Prostate gland (tissue), 2 donors: ENCODE measurements around the gene HLA-DQB1.

Source experiments
- POLR2A ChIP-seq: fragments of 450-650 bp; IDR thresholded peaks from one replicate; pipeline ENCODE4 v1.6.1; 2016; ENCODE audit warnings: antibody characterized with exemption, mild to moderate bottlenecking
- POLR2AphosphoS5 ChIP-seq: sonication (generic); formaldehyde crosslinking; IDR thresholded peaks from one replicate; pipeline ENCODE4 v1.6.1; 2017; ENCODE audit warnings: antibody characterized with exemption
- TF ChIP-seq, protein P1 (sequence below), 4 experiments: fragments of 200-600 bp in 2 of 4; fragments of 450-650 bp in 2 of 4; sonication (generic) in 2 of 4; IDR thresholded peaks; 1 replicate in 3 of 4; 2 replicates in 1 of 4; pipeline ENCODE4 v1.5.1; 2016 to 2019; ENCODE audit warnings: antibody characterized with exemption in 4 of 4, mild to moderate bottlenecking in 2 of 4, moderate library complexity in 2 of 4

DNA sequence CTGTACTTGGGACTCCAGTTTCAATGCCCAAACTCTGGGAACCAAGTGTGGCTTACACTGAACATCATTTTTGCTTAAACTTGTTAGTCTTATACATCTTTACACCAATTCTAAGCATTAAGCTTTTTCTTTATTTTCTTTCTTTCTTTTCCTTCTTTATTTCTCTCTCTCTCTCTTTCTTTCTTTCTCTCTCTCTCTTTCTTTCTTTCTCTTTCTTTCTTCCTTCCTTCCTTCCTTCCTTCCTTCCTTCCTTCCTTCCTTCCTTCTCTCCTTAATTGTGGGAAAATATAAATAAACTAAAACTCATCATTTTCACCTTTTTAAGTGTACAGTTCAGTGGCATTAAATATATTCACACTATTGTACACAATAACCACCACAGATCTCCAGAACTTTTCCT is 43.2 kb upstream of the HLA-DQB1 start:
- TF ChIP-seq POLR2A (no peak), POLR2AphosphoS5 (no peak)
- TF ChIP-seq, protein P1, sequence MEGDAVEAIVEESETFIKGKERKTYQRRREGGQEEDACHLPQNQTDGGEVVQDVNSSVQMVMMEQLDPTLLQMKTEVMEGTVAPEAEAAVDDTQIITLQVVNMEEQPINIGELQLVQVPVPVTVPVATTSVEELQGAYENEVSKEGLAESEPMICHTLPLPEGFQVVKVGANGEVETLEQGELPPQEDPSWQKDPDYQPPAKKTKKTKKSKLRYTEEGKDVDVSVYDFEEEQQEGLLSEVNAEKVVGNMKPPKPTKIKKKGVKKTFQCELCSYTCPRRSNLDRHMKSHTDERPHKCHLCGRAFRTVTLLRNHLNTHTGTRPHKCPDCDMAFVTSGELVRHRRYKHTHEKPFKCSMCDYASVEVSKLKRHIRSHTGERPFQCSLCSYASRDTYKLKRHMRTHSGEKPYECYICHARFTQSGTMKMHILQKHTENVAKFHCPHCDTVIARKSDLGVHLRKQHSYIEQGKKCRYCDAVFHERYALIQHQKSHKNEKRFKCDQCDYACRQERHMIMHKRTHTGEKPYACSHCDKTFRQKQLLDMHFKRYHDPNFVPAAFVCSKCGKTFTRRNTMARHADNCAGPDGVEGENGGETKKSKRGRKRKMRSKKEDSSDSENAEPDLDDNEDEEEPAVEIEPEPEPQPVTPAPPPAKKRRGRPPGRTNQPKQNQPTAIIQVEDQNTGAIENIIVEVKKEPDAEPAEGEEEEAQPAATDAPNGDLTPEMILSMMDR (IDR thresholded peaks at IDR 0.05) = no peak
